ENCODE results near the gene VWA2.

DNA sequence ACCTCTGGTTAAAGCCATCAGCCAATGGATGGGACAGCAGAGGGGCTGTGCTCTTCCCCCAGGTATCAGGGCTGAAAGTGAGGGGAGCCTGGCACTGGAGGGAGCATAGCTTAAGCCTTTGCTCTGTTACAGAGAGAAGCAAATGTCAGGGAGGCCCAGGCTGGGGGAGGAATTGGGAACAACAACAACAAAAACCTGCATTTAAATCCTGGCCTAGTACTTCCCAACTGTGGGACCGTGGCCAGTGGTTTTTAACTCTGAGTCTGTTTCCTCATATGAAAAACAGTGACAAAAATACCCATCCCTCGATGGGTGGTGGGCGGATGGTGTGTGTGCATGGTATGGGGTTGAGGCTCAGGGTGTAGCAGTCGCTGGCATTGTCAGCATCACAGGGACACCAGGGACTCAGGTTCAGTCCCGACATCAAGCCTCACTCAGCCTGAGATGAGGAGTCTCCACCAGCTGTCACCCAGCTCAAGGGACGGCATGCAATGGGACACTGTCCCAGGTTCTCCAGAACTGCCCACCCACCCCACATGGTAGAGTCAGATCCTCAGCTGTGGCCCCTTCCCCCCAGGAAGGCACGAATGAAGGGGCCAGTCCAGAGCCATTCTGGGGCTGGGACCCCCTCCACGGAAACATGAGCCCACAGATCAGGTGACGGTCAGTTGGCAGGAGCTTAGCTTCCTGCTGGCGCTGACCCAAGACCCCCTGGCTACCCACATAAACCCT lies 90.7 kb downstream of the VWA2 start:
- TF ChIP-seq, protein P1, sequence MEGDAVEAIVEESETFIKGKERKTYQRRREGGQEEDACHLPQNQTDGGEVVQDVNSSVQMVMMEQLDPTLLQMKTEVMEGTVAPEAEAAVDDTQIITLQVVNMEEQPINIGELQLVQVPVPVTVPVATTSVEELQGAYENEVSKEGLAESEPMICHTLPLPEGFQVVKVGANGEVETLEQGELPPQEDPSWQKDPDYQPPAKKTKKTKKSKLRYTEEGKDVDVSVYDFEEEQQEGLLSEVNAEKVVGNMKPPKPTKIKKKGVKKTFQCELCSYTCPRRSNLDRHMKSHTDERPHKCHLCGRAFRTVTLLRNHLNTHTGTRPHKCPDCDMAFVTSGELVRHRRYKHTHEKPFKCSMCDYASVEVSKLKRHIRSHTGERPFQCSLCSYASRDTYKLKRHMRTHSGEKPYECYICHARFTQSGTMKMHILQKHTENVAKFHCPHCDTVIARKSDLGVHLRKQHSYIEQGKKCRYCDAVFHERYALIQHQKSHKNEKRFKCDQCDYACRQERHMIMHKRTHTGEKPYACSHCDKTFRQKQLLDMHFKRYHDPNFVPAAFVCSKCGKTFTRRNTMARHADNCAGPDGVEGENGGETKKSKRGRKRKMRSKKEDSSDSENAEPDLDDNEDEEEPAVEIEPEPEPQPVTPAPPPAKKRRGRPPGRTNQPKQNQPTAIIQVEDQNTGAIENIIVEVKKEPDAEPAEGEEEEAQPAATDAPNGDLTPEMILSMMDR (optimal IDR thresholded peaks at IDR 0.05 in 1 of 3, IDR thresholded peaks at IDR 0.05 in 1 of 3, conservative IDR thresholded peaks at IDR 0.05 in 1 of 3; ENCODE audit: extremely low read depth in 1 of 3, insufficient read depth in 2 of 3, low read length in 3 of 3) = no peak
- TF ChIP-seq EZH2 (IDR thresholded peaks at IDR 0.05; ENCODE audit: low read length) = no peak

Measured in keratinocyte (primary cell).